HUDEP-2 (cell line): ENCODE measurements around the gene XRCC1.
"Not testable (repeated sequence)": the region's sequence is repeated elsewhere in the genome, so short reads cannot be mapped to it uniquely, and the experiment has no call there.

Experiments used
- DNase-seq, 76 experiments: peaks; one replicate each; lab custom pipeline; 2025; ENCODE audit not compliant: unreplicated experiment in 76 of 76; lab: John Stamatoyannopoulos, UW

The XRCC1 gene

DNA sequence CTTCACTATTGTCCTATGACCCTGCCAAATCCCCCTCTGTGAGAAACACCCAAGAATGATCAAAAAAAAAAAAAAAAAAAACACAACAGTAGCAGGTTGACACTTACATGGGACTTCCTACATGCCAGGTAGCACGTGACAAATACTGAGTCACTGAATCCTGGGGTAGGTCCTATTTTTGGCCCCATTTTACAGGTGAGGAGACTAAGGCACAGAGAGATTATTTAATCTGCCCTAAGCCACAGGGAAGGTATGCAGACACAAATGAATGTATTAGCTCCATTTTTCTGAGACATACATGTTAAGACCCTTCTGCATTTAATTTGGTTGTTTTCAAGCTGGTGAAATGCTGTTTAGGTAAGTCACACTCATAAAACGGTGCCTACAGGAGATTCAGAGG lies 26.6 kb downstream of the XRCC1 start:
- no peak for DNase-seq

GRCh38 chr19:43547926-43548325 lies 27.4 kb downstream of the XRCC1 start:
- DNase-seq, result not testable (repeated sequence)

- no peak for DNase-seq
These were observed 28.7 kb downstream of the XRCC1 start for GRCh38 chr19:43546581-43546980.

DNA sequence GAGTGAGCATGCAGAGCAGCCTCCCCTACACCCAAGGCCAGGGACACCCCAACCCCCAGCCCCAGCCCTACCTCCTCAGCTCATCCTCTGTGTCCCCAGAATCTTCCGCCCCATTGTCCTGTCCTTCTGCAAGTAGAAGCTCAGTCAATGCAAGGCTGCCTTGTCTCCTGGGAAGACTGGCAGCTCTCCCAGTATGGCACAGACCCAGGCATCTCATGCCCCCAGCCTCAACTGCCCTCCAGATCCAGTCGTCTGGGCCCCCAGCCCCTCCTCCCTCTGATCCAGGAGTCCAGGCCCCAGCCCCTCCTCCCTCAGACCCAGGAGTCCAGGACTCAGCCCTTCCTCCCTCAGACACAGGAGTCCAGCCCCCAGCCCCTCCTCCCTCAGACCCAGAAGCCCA lies 29.3 kb downstream of the XRCC1 start:
- no peak for DNase-seq

DNA sequence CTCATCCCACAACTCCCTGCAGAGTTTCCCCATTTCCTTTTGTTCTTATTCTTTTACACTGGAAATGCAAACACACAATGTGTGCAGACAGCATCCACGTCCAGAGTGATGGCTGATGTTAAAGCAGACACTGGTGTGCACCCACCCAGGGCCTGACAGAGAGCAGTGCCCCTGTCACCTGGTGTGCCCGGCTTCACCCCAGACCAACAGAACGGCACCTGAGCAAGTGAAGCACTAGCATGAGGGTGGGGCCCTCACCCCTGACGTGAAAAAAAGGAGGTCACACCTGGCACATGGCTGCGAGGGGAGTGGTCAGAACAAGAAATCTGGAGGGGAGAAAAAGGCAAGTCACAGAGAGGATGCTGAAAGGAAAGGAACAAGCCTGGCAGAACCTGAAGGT lies 30.1 kb downstream of the XRCC1 start:
- no peak for DNase-seq

DNA sequence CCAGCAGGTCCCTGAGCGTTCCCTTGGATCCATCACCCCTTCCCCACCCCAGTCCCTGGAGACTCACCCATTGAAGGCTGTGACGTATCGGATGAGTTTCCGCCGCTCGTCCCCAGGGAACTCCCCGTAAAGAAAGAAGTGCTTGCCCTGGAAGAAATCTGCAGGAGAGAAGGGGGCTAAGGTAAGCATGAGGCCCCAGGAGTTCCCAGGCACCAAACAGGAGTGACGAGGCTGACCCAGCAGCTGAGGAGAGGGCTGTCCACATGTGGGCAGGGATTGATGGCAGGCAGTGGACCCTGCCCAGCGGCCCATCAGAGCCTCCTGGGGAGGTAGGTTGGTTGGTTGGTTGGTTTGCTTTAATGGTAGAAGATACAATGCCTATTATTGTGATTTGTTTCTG lies 31.2 kb downstream of the XRCC1 start:
- no peak for DNase-seq

DNA sequence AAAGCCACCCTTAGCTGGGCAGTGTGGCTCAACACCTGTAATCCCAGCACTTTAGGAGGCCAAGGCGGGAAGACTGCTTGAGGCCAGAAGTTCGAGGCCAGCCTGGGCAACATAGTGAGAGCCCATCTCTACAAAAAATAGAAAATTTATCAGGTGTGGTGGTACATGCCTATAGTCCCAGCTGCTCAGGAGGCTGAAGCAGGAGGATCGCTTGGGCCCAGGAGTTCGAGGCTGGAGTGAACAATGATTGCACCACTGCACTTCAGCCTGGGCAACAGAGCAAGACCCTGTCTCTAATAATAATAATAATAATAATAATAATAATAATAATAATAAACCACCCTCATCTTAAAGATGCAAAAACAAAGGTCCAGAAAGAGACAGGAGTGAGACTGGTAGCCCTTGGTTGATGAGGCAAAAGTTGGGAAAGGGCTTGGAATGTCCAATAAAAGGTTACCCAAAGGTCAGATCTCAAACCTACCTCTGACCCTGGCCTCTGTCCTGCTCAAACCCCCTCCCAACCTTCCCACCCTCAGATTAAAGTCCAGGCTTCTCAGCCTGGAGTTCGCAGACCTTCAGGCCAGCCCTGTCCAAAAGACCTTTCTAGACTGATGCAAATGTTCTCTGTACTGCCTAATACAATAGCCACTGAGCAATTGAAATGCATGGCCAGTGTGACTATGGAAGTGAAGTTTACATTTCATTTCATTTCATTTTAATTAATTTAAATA lies 33.2 kb downstream of the XRCC1 start:
- DNase-seq, result no peak

DNA sequence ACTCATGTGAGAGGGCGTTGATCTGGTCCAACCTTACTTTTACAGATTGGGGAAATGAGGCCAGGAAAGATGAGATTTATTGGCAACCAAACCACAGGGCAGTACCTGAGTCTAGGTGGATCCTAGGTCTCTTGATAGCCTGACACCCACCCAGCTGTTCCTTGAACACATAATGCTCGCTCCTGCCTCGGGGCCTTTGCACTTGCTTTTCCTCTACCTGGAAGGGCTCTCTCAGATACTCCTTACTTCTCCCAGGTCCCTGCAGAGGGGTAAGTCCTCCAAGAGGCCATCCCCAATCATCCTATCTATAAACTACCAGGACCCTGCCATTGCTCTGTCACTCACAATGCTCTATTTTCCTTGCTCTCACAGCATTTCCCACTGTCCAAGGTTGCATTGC lies 34.9 kb downstream of the XRCC1 start:
- no peak for DNase-seq

DNA sequence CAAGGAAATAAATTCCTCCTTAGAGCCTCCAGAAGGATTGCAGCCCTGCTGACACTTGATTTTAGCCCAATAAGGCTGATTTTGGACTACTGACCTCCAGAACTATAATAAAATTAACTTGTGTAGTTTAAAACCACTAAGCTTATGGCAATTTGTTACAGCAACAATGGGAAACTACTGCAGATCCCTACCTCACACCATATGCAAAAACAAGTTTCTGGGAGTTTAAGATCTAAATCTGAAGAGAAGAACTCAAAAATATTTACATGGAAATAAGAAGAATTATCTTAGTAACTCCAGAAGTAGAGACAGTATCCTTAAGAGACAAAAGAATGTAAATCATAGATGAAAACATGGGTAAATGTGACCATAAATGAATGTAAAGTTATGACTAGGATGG lies 36.4 kb downstream of the XRCC1 start:
- no peak for DNase-seq

GRCh38 chr19:43534816-43535761 lies 40.2 kb downstream of the XRCC1 start:
- DNase-seq, result peak in 49 of 76 experiments; percentile 3 to 65 (median 42)

DNA sequence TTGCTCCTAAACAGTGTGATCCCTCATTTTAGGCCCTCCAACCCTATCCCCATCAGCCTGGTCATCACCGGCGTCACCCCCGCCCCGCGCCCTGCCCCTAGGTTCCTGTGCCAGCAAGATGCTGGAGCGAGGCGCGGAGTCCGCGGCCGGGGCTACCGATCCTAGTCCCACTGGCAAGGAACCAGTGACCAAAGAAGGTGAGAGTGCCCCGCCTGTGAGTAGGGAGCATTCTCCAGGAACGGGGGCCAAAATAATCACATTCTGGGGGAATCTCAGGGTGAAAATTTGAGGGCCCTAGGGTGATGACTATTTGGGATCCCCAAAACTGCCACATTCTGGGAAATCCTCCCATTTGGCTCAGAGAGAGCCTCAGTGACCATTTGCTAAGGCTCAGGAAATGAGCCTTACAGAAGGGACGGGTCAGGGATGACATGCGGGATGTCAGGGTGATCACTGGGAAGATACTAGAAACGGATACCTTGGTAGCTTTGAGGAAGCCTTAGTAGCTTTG lies 41.0 kb downstream of the XRCC1 start:
- DNase-seq, result no peak

GRCh38 chr19:43533546-43534304 lies 41.6 kb downstream of the XRCC1 start:
- peak; percentile 88 to 100 (median 99) for DNase-seq

GRCh38 chr19:43532962-43533545 lies 42.3 kb downstream of the XRCC1 start, which contains the start of gene ZNF575:
Gene ZNF575 (plus strand): TSS chr19:43533188. CDS start chr19:43534423, 1,235 bp downstream.
- DNase-seq, result peak in 74 of 76 experiments; percentile 61 to 95 (median 85)

- DNase-seq, result peak in 55 of 76 experiments; percentile 52 to 83 (median 72)
These were observed 42.8 kb downstream of the XRCC1 start for GRCh38 chr19:43532571-43532961.

GRCh38 chr19:43527860-43528622 lies 47.3 kb downstream of the XRCC1 start:
- DNase-seq, result no peak

- peak in 63 of 76 experiments; percentile 7 to 85 (median 63) for DNase-seq
These were observed 48.2 kb downstream of the XRCC1 start, which contains the start of gene ETHE1 for GRCh38 chr19:43526884-43527859. Gene ETHE1 (minus strand): TSS chr19:43527201. CDS start chr19:43527177, 24 bp downstream.

GRCh38 chr19:43525836-43526771 lies 49.2 kb downstream of the XRCC1 start:
- peak in 3 of 76 experiments; percentile 16 to 29 (median 24) for DNase-seq
